GM21786 (cell line): ENCODE measurements around the gene BAG1.

Source experiments
- ATAC-seq: cut with Tn5 transposase; IDR thresholded peaks from one replicate; pipeline ENCODE4 v1.9.1; 2021; ENCODE audit not compliant: unreplicated experiment

The BAG1 gene

GRCh38 chr9:33220681-33221567 is 43.6 kb downstream of the BAG1 start:
- ATAC-seq, result no peak

GRCh38 chr9:33211695-33212393 is 52.7 kb downstream of the BAG1 start:
- no peak for ATAC-seq

- no peak for ATAC-seq
Measured at GRCh38 chr9:33210006-33210715, 54.3 kb downstream of the BAG1 start.

GRCh38 chr9:33209394-33209793 is 55.1 kb downstream of the BAG1 start:
- no peak for ATAC-seq

GRCh38 chr9:33202552-33203201 is 61.8 kb downstream of the BAG1 start:
- peak; percentile 99 for ATAC-seq
